ENCODE results near the gene RPA3.

The RPA3 gene

DNA sequence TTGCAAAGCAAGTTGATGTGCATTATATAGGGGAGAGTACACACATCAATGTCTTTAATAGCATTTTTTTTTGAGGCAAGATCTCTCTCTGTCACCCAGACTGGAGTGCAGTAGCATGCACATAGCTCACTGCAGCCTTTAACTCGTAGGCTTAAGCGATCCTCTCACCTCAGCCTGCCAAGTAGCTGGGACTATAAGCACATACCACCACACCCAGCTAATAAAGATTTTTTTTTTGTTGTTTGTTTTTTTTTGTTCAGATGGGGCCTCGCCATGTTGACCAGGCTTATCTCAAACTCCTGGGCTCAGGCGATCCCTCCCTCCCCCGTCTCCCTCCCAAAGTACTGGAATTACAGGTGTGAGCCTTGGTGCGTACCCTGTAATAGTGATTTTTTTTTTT lies 76.3 kb downstream of the RPA3 start:
- ATAC-seq (ENCODE audit: low read depth), result no peak
- peaks cover 23% of the 10 kb centered on the region for H3K36me3 Mint-ChIP-seq
- H3K9me3 Mint-ChIP-seq, result no peaks in the 10 kb centered on the region
- H3K27ac Mint-ChIP-seq, result peak overlapping the region; percentile 98
- DNase-seq (ENCODE audit: low spot score in 2 of 2), result no peak
- peak overlapping the region; percentile 84 for H3K4me3 Mint-ChIP-seq
- H3K27me3 Mint-ChIP-seq, result no peaks in the 10 kb centered on the region
- peaks cover 21% of the 10 kb centered on the region for H3K4me1 Mint-ChIP-seq

DNA sequence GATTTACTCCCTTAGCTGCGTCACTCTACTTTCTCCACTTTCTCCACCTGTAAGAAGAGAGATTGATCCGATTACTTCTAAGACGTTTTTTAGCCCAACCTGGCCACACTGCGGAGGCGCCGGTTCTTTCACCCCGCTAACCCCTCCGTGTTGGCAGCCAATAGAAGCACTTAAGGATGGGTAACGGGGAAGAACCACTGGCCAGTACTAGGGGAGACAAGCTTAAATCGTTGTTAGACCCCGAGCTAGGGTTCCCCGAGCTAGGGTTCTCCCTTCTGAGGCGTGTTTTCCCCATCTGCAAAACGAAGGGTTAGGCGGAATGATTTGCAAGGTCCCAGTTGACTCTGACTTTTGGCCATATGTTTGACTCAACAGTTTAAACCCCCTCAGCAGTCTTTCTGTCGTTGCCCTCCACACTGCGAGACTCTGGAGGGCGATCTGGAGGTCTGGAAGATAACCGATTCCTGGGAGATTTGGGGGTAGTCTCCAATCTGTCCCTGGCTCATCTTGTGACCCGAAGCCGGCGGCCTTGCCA lies 77.2 kb downstream of the RPA3 start:
- H3K27ac Mint-ChIP-seq, result peak overlapping the region; percentile 98
- no peaks in the 10 kb centered on the region for H3K27me3 Mint-ChIP-seq
- no peaks in the 10 kb centered on the region for H3K9me3 Mint-ChIP-seq
- ATAC-seq (ENCODE audit: low read depth) (peak; percentile 11), DNase-seq (ENCODE audit: low spot score in 2 of 2) (no peak)
- peaks cover 21% of the 10 kb centered on the region for H3K4me1 Mint-ChIP-seq
- H3K36me3 Mint-ChIP-seq, result peaks cover 19% of the 10 kb centered on the region
- H3K4me3 Mint-ChIP-seq, result peak overlapping the region; percentile 84

DNA sequence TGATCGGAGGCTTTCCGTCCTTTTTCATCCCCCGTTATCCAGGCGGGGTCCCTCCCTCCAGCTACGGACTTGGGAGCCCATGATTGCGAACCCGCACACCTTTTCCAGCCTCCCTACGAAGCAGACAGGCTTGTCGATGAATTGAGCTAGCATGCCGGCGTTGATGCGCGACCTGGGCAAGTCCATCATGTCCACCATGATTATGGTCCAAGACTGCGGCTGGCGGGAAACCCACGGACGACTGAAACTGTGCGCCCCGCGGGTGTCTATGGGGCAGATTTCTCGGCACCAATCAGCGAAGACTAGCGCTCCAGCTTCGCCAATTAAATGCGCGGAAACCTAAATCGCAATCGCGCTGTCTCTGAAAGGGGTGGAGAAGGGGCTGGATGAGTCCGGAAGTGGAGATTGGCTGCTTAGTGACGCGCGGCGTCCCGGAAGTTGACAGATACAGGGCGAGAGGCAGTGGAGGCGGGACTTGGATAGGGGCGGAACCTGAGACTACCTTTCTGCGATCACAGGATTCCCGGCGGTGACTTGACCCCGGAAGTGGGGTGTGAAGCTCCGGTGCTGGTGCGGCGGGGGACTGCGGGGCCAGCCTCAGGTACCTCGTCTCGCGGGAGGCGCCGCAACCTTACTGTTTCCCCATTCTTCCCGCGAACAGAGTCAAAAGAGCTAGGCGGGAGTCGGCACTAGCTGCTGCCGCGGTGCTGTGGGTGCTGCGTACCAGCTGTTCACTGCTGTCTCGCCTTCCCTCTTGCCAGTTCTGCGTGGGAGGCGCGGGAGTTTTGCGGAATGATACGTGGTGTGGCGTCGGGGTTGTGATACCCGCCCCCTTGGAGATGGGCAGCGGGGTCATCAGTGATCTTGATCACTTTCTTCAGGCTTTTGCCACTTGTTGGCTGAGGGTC lies 77.9 kb downstream of the RPA3 start, which contains the start of gene UMAD1:
Gene UMAD1, plus strand, starts transcription at position 532 of the 908 bp plus-strand sequence. CDS start 32,620 bp downstream, outside the sequence.
- H3K4me3 Mint-ChIP-seq, result peak within 1 kb of the TSS; percentile 84

GRCh38 chr7:7639847-7640220 lies 78.6 kb downstream of the RPA3 start:
- Mint-ChIP-seq H3K4me1 (peaks cover 21% of the 10 kb centered on the region), H3K27me3 (no peaks in the 10 kb centered on the region), H3K36me3 (peaks cover 21% of the 10 kb centered on the region), H3K4me3 (peak overlapping the region; percentile 84), H3K9me3 (no peaks in the 10 kb centered on the region), H3K27ac (peak overlapping the region; percentile 98)
- ATAC-seq (ENCODE audit: low read depth) (peak; percentile 46), DNase-seq (ENCODE audit: low spot score in 2 of 2) (peak in 1 of 2 donors; percentile 54)

More for the DNA sequence above, 77.9 kb downstream of the RPA3 start, which contains the start of gene UMAD1:
- Mint-ChIP-seq H3K36me3 (peaks cover 20% of the 10 kb centered on the region), H3K27ac (peak within 1 kb of the TSS; percentile 98), H3K4me1 (peaks cover 21% of the 10 kb centered on the region), H3K9me3 (no peaks in the 10 kb centered on the region), H3K27me3 (no peaks in the 10 kb centered on the region)
- DNase-seq (ENCODE audit: low spot score in 2 of 2) (peak; percentile 89 to 97), ATAC-seq (ENCODE audit: low read depth) (peak; percentile 89)

DNA sequence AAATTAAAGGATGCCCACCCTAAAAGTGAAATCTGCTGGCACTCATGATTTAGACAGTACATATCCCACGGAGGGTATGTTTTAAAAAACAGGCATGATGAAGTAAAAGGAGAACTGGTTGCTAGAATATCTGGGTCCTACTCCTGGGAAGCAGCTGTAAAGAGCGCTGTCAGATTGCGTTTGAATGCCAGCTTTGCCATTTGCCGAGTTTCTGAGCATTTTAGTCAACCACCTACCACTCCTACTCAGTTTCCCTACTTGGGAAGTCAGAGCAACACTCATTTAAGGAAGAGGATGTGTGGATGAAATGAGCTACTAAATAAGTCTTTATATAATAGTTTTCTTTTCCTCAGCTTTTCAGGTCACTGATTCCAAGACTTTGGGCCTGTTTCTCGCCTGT lies 79.0 kb downstream of the RPA3 start:
- H3K27me3 Mint-ChIP-seq, result no peaks in the 10 kb centered on the region
- no peak for ATAC-seq (ENCODE audit: low read depth)
- H3K9me3 Mint-ChIP-seq, result no peaks in the 10 kb centered on the region
- peak overlapping the region; percentile 98 for H3K27ac Mint-ChIP-seq
- H3K36me3 Mint-ChIP-seq, result peaks cover 18% of the 10 kb centered on the region
- no peak for DNase-seq (ENCODE audit: low spot score in 2 of 2)
- H3K4me3 Mint-ChIP-seq, result peak overlapping the region; percentile 84
- H3K4me1 Mint-ChIP-seq, result peaks cover 18% of the 10 kb centered on the region

GRCh38 chr7:7630626-7631329 lies 87.6 kb downstream of the RPA3 start:
- Mint-ChIP-seq H3K9me3 (peaks cover 7% of the 10 kb centered on the region), H3K27ac (no peak overlapping the region), H3K4me1 (no peaks in the 10 kb centered on the region), H3K4me3 (no peak overlapping the region), H3K36me3 (peaks cover 9% of the 10 kb centered on the region), H3K27me3 (no peaks in the 10 kb centered on the region)
- DNase-seq (ENCODE audit: low spot score in 2 of 2) (no peak), ATAC-seq (ENCODE audit: low read depth) (no peak)

DNA sequence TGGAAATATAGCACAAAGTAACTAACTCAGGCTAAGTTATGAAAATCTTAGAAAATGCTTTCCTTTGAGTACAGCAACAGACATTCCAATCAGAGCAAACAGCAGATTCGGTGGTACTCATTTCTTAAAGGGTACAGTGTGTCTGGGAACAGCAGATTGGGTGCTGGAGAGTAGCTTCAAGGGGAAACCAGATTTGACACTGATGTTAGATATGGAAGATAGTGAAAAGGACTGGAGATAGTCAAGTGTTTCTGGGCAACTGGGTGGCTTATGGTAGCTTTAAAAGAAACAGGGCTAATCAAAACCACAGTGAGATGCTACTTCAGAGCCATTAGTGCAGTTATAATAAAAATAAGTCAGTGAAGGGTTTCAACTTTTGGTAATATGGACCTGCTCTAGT lies 89.9 kb downstream of the RPA3 start:
- Mint-ChIP-seq H3K27ac (no peak overlapping the region), H3K9me3 (peaks cover 8% of the 10 kb centered on the region), H3K4me1 (no peaks in the 10 kb centered on the region), H3K36me3 (peaks cover 8% of the 10 kb centered on the region), H3K4me3 (no peak overlapping the region), H3K27me3 (no peaks in the 10 kb centered on the region)
- ATAC-seq (ENCODE audit: low read depth), result no peak
- DNase-seq (ENCODE audit: low spot score in 2 of 2), result no peak

DNA sequence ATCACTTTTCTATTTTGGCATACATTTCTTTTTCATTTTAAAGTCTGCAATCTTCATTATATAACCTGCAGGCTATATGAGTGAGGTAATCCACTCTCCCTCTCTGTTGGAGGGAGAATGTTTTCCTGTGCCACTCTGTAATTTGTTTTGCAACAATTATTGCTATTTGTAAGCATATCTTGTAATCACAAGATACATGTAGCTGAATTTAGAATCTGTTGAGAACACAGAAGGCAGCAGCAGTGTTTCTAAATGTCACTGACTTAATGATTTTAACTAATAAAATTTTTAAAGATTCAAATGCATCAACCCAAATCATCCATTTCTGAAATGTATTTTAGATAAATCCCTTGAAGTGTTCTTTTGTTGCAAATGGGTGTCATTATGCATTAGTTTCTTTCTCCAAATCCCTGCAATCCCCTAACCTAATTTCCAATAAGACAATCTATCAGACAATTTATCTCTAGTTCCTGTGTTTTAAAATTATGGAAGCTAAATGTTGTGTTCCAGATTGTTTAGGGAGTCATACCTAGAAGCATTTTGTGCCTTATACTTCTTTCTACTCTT lies 97.7 kb downstream of the RPA3 start:
- no peak overlapping the region for H3K4me3 Mint-ChIP-seq
- H3K9me3 Mint-ChIP-seq, result peaks cover under 1% of the 10 kb centered on the region
- peaks cover under 1% of the 10 kb centered on the region for H3K36me3 Mint-ChIP-seq
- H3K27me3 Mint-ChIP-seq, result no peaks in the 10 kb centered on the region
- H3K4me1 Mint-ChIP-seq, result no peaks in the 10 kb centered on the region
- no peak overlapping the region for H3K27ac Mint-ChIP-seq
- DNase-seq (ENCODE audit: low spot score in 2 of 2) (no peak), ATAC-seq (ENCODE audit: low read depth) (no peak)

GRCh38 chr7:7620236-7620635 lies 98.2 kb downstream of the RPA3 start:
- Mint-ChIP-seq H3K4me3 (no peak overlapping the region), H3K9me3 (no peaks in the 10 kb centered on the region), H3K36me3 (no peaks in the 10 kb centered on the region), H3K27ac (no peak overlapping the region), H3K4me1 (no peaks in the 10 kb centered on the region), H3K27me3 (no peaks in the 10 kb centered on the region)
- ATAC-seq (ENCODE audit: low read depth) (no peak), DNase-seq (ENCODE audit: low spot score in 2 of 2) (no peak)

DNA sequence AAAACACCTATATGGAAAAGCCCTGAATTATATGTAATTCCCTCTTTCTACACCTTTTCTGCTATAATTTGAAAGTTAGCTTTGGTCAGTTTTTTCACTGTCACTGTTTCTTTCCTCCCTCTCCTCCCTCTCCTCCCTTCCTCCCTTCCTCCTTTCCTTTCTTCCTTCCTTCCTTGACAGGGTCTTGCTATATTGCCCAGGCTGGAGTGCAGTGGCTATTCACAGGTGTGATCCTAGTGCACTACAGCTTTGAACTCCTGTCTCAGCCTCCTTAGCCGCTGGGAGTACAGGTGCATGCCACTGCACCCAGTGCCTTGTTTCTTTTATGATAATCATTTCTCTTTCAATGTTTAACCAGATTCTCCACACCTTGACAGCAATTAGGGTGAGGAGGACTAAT lies 100.0 kb downstream of the RPA3 start:
- DNase-seq (ENCODE audit: low spot score in 2 of 2) (no peak), ATAC-seq (ENCODE audit: low read depth) (no peak)
- no peaks in the 10 kb centered on the region for H3K27me3 Mint-ChIP-seq
- no peaks in the 10 kb centered on the region for H3K4me1 Mint-ChIP-seq
- H3K36me3 Mint-ChIP-seq, result no peaks in the 10 kb centered on the region
- no peak overlapping the region for H3K4me3 Mint-ChIP-seq
- H3K9me3 Mint-ChIP-seq, result no peaks in the 10 kb centered on the region
- no peak overlapping the region for H3K27ac Mint-ChIP-seq

- Mint-ChIP-seq H3K27ac (no peak overlapping the region), H3K36me3 (no peaks in the 10 kb centered on the region), H3K9me3 (no peaks in the 10 kb centered on the region), H3K4me1 (no peaks in the 10 kb centered on the region), H3K4me3 (no peak overlapping the region), H3K27me3 (no peaks in the 10 kb centered on the region)
- DNase-seq (ENCODE audit: low spot score in 2 of 2) (no peak), ATAC-seq (ENCODE audit: low read depth) (no peak)
Observed at GRCh38 chr7:7617550-7617949, 100.9 kb downstream of the RPA3 start.

DNA sequence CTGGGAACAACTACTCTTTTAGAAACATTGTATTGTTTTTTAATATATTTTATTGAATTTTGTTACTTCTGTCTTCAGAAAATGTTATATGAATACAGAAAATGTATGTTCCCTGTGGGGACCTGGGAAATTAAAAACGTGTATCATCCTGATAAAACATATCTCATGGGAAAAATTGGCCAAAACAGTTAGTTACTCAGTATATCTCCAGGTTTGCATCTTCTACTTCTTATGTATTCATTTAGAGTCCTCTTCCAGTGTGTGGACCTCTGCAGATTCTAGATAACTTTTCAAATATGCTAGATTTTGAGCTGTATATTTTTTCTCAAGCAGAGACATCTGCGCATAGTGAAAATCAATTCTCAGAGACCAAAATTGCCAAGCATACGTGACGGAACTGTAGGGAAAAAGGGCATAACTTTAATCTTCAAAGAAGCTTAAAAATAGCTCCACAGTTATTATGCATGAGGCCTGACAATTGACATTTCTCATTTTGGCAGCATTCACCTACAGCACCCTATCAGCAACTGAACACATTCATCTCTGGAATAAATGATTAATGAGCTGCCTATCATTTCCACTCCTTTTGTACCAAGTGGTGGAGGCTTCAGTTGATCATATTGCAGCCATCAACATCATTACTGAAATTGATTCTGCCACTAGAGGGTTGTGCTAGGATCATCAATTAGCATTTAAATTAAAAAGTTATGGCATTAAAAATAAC lies 104.2 kb downstream of the RPA3 start:
- no peaks in the 10 kb centered on the region for H3K4me1 Mint-ChIP-seq
- ATAC-seq (ENCODE audit: low read depth), result no peak

GRCh38 chr7:7613210-7613609 lies 105.2 kb downstream of the RPA3 start:
- Mint-ChIP-seq H3K4me3 (no peak overlapping the region), H3K4me1 (no peaks in the 10 kb centered on the region), H3K27ac (no peak overlapping the region), H3K27me3 (no peaks in the 10 kb centered on the region), H3K36me3 (no peaks in the 10 kb centered on the region), H3K9me3 (no peaks in the 10 kb centered on the region)
- ATAC-seq (ENCODE audit: low read depth) (no peak), DNase-seq (ENCODE audit: low spot score in 2 of 2) (no peak)

More for the DNA sequence above, 104.2 kb downstream of the RPA3 start:
- H3K36me3 Mint-ChIP-seq, result no peaks in the 10 kb centered on the region
- H3K4me3 Mint-ChIP-seq, result no peak overlapping the region
- H3K27ac Mint-ChIP-seq, result peak overlapping the region; percentile 72
- no peaks in the 10 kb centered on the region for H3K27me3 Mint-ChIP-seq
- H3K9me3 Mint-ChIP-seq, result no peaks in the 10 kb centered on the region
- no peak for DNase-seq (ENCODE audit: low spot score in 2 of 2)

All from memory B cell (primary cell).